ENCODE measurements around the gene ZSCAN23.

DNA sequence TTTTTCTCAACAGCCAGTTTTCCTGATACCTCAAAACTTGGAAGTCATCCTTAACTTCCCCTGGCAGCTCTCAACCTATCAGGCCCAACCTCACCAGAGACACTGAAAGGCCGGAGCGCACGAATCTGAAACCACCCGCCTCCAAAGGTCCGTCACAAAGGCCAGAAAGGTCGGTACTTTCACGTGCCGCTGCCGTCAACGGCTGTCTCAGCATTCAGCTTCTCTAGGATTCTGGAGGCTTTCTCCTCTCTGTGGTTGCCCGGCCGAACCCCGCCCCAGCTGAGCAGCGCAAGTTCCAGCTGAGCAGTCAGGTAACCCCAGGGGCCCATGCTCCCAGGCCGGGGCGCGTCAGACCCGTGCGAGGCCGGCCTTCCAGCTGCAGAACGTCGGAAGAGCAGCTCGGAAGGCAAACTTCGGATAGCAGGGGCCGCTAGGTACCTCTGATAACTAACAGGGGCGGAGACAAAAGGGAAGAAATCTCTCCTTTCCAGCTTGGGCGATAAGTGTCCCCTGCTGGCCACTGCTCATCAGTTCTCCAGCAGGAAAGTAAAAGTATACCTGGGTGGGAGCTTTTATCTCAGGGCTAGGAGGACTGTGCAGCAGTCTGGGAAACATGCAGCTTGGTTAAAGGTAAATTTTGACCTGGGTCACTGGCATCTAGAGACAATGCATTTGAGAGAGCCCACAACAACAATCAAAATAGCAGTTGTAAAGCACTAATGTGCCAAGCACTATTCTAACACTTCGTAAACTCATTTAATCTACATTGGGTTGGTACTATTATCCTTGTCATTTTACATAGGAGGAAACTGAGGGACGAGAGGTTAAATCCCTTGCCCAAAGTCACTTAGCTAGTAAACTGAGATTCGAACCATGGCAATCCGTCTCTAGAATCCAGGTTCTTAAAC, 59.8 kb downstream of the ZSCAN23 start:
- TF ChIP-seq ZNF274 (IDR thresholded peaks at IDR 0.05; ENCODE audit: borderline replicate concordance, extremely low read depth, low read length) = no peak
- TF ChIP-seq, protein P1, sequence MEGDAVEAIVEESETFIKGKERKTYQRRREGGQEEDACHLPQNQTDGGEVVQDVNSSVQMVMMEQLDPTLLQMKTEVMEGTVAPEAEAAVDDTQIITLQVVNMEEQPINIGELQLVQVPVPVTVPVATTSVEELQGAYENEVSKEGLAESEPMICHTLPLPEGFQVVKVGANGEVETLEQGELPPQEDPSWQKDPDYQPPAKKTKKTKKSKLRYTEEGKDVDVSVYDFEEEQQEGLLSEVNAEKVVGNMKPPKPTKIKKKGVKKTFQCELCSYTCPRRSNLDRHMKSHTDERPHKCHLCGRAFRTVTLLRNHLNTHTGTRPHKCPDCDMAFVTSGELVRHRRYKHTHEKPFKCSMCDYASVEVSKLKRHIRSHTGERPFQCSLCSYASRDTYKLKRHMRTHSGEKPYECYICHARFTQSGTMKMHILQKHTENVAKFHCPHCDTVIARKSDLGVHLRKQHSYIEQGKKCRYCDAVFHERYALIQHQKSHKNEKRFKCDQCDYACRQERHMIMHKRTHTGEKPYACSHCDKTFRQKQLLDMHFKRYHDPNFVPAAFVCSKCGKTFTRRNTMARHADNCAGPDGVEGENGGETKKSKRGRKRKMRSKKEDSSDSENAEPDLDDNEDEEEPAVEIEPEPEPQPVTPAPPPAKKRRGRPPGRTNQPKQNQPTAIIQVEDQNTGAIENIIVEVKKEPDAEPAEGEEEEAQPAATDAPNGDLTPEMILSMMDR (IDR thresholded peaks at IDR 0.05; ENCODE audit: control extremely low read depth in 1 of 3, insufficient read depth in 1 of 3, low read depth in 1 of 3, low read length in 3 of 3) = peak; percentile 33 to 61 (median 46)
- TF ChIP-seq, protein P2, sequence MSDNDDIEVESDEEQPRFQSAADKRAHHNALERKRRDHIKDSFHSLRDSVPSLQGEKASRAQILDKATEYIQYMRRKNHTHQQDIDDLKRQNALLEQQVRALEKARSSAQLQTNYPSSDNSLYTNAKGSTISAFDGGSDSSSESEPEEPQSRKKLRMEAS (IDR thresholded peaks at IDR 0.05) = peak; percentile 97
- TF ChIP-seq HDAC2 (IDR thresholded peaks at IDR 0.05; ENCODE audit: borderline replicate concordance in 1 of 2, low read depth in 2 of 2, low read length in 2 of 2) = 0 out of 4 replicates have a peak, but pooled peaks of 1 of the 2 experiments have one; percentile 46
- no peak; a peak in 1 of 3 replicates for TF ChIP-seq EP300 (IDR thresholded peaks at IDR 0.05; ENCODE audit: borderline replicate concordance in 1 of 2, low read depth in 2 of 2, low read length in 2 of 2)
- no peak for TF ChIP-seq SIRT6 (IDR thresholded peaks at IDR 0.05; ENCODE audit: low read length)
- TF ChIP-seq POLR2AphosphoS5 (IDR thresholded peaks at IDR 0.05; ENCODE audit: low read depth, low read length) = peak; percentile 77
- 0 out of 2 replicates have a peak, but pooled peaks have one; percentile 27 for TF ChIP-seq PHF8 (conservative IDR thresholded peaks at IDR 0.05; ENCODE audit: low read depth, low read length)

Data from H1 (cell line).